ENCODE measurements around the gene CFAP74.

DNA sequence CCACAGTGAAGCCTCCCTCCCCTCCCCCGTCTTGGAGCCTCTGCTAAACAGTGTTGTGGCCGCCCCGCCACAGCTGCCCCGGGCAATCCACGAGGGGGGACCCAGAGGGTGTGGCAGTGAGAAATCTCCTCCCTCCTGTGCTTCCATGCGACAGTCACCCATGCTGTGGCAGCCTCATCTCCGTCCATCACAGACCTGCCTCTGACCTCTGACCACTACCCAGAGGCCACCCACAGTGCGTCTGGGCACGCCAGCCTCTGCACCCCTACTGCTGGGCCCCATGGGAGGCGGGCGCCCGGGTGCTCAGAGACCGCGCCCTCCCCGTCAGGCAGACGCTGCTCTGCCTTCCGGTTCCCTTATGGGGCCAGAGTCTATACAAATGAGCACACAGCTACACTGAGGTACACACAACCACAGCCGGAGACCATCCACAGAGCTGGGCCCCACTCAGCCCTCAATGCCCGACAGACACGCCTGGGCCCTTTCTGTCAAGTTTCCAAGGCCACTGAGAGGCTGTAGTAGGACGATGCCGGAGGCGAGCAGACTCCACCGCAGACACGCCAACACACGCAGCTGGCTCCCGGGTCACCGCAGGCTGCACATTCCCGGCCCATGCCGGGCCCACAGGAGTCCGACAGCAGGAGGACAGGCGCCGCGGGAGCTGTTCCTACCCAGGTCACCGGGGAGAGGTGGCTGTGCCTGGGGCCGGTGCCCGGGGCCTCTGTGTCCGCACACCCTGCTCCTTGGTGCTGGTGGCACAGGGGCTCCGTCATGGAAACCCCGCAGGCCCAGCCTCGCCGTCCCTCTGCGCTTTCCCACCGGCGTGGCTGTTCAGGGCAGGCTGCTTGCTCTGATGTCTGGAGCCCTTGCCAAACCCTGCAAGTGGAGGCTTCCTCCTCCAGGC, 60.6 kb downstream of the CFAP74 start:
- TF ChIP-seq, protein P1, sequence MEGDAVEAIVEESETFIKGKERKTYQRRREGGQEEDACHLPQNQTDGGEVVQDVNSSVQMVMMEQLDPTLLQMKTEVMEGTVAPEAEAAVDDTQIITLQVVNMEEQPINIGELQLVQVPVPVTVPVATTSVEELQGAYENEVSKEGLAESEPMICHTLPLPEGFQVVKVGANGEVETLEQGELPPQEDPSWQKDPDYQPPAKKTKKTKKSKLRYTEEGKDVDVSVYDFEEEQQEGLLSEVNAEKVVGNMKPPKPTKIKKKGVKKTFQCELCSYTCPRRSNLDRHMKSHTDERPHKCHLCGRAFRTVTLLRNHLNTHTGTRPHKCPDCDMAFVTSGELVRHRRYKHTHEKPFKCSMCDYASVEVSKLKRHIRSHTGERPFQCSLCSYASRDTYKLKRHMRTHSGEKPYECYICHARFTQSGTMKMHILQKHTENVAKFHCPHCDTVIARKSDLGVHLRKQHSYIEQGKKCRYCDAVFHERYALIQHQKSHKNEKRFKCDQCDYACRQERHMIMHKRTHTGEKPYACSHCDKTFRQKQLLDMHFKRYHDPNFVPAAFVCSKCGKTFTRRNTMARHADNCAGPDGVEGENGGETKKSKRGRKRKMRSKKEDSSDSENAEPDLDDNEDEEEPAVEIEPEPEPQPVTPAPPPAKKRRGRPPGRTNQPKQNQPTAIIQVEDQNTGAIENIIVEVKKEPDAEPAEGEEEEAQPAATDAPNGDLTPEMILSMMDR (IDR thresholded peaks at IDR 0.05), result no peak
- no peak for TF ChIP-seq POLR2A (IDR thresholded peaks at IDR 0.05)
